Caki2 (cell line): ENCODE measurements around the gene DDOST. TPM values are rescaled to one million over a fixed set of nuclear protein-coding genes. Genes with fewer than 3 reads are reported as not detected.

ENCODE experiments used
- DNase-seq: peaks from one replicate; pipeline ENCODE4 v3.0.0-alpha.2; 2015; ENCODE audit warnings: low read depth
- in situ Hi-C: cut with HindIII; loops from 2 replicates; pipeline ENCODE4 v1.10.0; 2016; ENCODE audit warnings: low sequenced_read_pairs, low pct_unique_long_range_greater_than_20kb, mixed read lengths
- total RNA-seq: library from RNA; depleted of rRNA; stranded (reverse); fragments of >200 nt; shearing (Covaris generic); gene quantifications from 2 replicates; pipeline ENCODE4 v1.2.3, GENCODE V29; 2014; ENCODE audit warnings: low replicate concordance

The DDOST gene
- total RNA-seq, 1 experiment from 2014 or later, result 467 TPM

- DNase-seq, result no peak
- in situ Hi-C loops, result no loop called here
Measured at GRCh38 chr1:20668581-20668980, 7.4 kb upstream of the DDOST start.

- DNase-seq, result peak; percentile 21
- in situ Hi-C loops, result no loop called here
Measured at GRCh38 chr1:20666804-20667203, 5.6 kb upstream of the DDOST start.

GRCh38 chr1:20666146-20666545 is 5.0 kb upstream of the DDOST start:
- in situ Hi-C loops, result no loop called here
- no peak for DNase-seq

GRCh38 chr1:20665726-20666125 is 4.6 kb upstream of the DDOST start:
- in situ Hi-C loops, result no loop called here
- DNase-seq, result no peak

GRCh38 chr1:20663969-20664715 is 3.0 kb upstream of the DDOST start:
- no peak for DNase-seq
- in situ Hi-C loops, result no loop called here

GRCh38 chr1:20663365-20663764 is 2.2 kb upstream of the DDOST start:
- DNase-seq, result no peak
- in situ Hi-C loops, result no loop called here

GRCh38 chr1:20662110-20662475 is 924 bp upstream of the DDOST start:
- DNase-seq, result no peak
- in situ Hi-C loops, result no loop called here

GRCh38 chr1:20660847-20661206 is 342 bp downstream of the DDOST start:
- DNase-seq, result no peak
- in situ Hi-C loops, result no loop called here

- in situ Hi-C loops, result no loop called here
- no peak for DNase-seq
Measured at GRCh38 chr1:20660363-20660762, 806 bp downstream of the DDOST start.

GRCh38 chr1:20658166-20658915 is 2.8 kb downstream of the DDOST start:
- in situ Hi-C loops, result no loop called here
- no peak for DNase-seq

- in situ Hi-C loops, result no loop called here
- no peak for DNase-seq
Measured at GRCh38 chr1:20657024-20657423, 4.1 kb downstream of the DDOST start.

GRCh38 chr1:20654104-20654690 is 7.0 kb downstream of the DDOST start:
- in situ Hi-C loops, result no loop called here

GRCh38 chr1:20652300-20652699 is 8.9 kb downstream of the DDOST start:
- DNase-seq, result no peak
- in situ Hi-C loops, result no loop called here

More at GRCh38 chr1:20654104-20654690, 7.0 kb downstream of the DDOST start:
- no peak for DNase-seq

- in situ Hi-C loops, result no loop called here
- DNase-seq, result no peak
Measured at GRCh38 chr1:20648946-20649345, 12.2 kb downstream of the DDOST start.

- no peak for DNase-seq
- in situ Hi-C loops, result no loop called here
Measured at GRCh38 chr1:20648438-20648837, 12.7 kb downstream of the DDOST start.

GRCh38 chr1:20645414-20645813 is 15.8 kb downstream of the DDOST start:
- in situ Hi-C loops, result no loop called here
- no peak for DNase-seq

- no peak for DNase-seq
- in situ Hi-C loops, result no loop called here
Measured at GRCh38 chr1:20644416-20644815, 16.8 kb downstream of the DDOST start.

GRCh38 chr1:20643080-20643479 is 18.1 kb downstream of the DDOST start:
- DNase-seq, result no peak
- in situ Hi-C loops, result no loop called here

GRCh38 chr1:20641975-20642374 is 19.2 kb downstream of the DDOST start:
- DNase-seq, result no peak
- in situ Hi-C loops, result no loop called here
